IMR-90 (cell line): ENCODE data around the gene GIPR.

Experiments used
- BHLHE40 ChIP-seq: fragments of 150-350 bp; IDR thresholded peaks from 2 replicates; pipeline ENCODE4 v1.6.1; 2016; ENCODE audit warnings: mild to moderate bottlenecking, low read depth, low read length
- CEBPB ChIP-seq: IDR thresholded peaks from 2 replicates; pipeline ENCODE4 v1.6.1; 2012; ENCODE audit warnings: low read depth, low read length, improper control_type of control experiment
- CHD1 ChIP-seq: IDR thresholded peaks from 2 replicates; pipeline ENCODE4 v1.6.1; 2012; ENCODE audit warnings: low read depth, low read length, improper control_type of control experiment
- FOS ChIP-seq: fragments of 150-350 bp; IDR thresholded peaks from 2 replicates; pipeline ENCODE4 v1.6.1; 2016; ENCODE audit warnings: low read depth, low read length
- MAFK ChIP-seq: IDR thresholded peaks from 2 replicates; pipeline ENCODE4 v1.6.1; 2012; ENCODE audit warnings: low read depth, low read length, improper control_type of control experiment
- POLR2A ChIP-seq: IDR thresholded peaks from 2 replicates; pipeline ENCODE4 v1.6.1; 2012; ENCODE audit warnings: mild to moderate bottlenecking, low read depth, low read length
- RAD21 ChIP-seq: IDR thresholded peaks from 2 replicates; pipeline ENCODE4 v1.6.1; 2012; ENCODE audit warnings: low read length, improper control_type of control experiment
- RFX5 ChIP-seq: IDR thresholded peaks from 2 replicates; pipeline ENCODE4 v1.8.0; 2012; ENCODE audit warnings: low read depth, mild to moderate bottlenecking, low read length, moderate library complexity
- SMC3 ChIP-seq: fragments of 150-350 bp; IDR thresholded peaks from 2 replicates; pipeline ENCODE4 v1.6.1; 2016; ENCODE audit warnings: low read depth, mild to moderate bottlenecking, antibody characterized with exemption, low read length, moderate library complexity
- TF ChIP-seq, protein P1 (sequence below): conservative IDR thresholded peaks from 2 replicates; pipeline ENCODE4 v1.5.1; 2012; ENCODE audit warnings: mild to moderate bottlenecking, low read depth, low read length, improper control_type of control experiment
- TF ChIP-seq, protein P2 (sequence below): fragments of 150-350 bp; IDR thresholded peaks from 2 replicates; pipeline ENCODE4 v1.6.1; 2016; ENCODE audit warnings: low read depth, mild to moderate bottlenecking, low read length, moderate library complexity, borderline replicate concordance
- TF ChIP-seq, protein P3 (sequence below): fragments of 150-350 bp; IDR thresholded peaks from 2 replicates; pipeline ENCODE4 v1.6.1; 2017; ENCODE audit warnings: mild to moderate bottlenecking, antibody characterized with exemption, low read length, low read depth

DNA sequence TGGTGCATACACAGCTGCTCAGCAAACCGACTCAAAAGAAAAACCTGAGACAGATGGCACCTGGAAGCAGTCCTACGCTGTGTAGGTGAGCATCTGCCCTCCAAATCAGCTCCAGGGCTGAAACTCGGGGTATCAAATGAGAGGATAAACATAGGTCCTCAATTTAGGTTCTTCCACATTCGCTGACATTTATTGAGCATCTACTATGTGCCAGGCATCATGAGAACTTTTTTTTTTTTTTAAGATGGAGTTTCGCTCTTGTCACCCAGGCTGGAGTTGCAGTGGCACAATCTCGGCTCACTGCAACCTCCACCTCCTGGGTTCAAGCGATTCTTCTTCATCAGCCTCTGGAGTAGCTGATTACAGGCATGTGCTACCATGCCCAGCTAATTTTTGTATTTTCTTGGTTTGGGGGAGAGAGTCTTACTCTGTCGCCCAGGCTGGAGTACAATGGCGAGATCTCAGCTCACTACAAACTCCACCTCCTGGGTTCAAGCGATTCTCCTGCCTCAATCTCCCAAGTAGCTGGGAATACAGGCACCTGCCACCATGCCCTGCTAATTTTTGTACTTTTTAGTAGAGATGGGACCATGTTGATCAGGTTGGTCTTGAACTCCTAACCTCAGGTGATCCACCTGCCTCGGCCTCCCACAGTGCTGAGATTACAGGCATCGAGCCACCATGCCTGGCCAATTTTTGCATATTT, 37.8 kb downstream of the GIPR start:
- TF ChIP-seq, protein P1, sequence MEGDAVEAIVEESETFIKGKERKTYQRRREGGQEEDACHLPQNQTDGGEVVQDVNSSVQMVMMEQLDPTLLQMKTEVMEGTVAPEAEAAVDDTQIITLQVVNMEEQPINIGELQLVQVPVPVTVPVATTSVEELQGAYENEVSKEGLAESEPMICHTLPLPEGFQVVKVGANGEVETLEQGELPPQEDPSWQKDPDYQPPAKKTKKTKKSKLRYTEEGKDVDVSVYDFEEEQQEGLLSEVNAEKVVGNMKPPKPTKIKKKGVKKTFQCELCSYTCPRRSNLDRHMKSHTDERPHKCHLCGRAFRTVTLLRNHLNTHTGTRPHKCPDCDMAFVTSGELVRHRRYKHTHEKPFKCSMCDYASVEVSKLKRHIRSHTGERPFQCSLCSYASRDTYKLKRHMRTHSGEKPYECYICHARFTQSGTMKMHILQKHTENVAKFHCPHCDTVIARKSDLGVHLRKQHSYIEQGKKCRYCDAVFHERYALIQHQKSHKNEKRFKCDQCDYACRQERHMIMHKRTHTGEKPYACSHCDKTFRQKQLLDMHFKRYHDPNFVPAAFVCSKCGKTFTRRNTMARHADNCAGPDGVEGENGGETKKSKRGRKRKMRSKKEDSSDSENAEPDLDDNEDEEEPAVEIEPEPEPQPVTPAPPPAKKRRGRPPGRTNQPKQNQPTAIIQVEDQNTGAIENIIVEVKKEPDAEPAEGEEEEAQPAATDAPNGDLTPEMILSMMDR, result no peak
- TF ChIP-seq SMC3 (no peak), MAFK (no peak), RAD21 (no peak), POLR2A (no peak), RFX5 (no peak), BHLHE40 (no peak), CEBPB (no peak), CHD1 (no peak), FOS (no peak)
- TF ChIP-seq, protein P2, sequence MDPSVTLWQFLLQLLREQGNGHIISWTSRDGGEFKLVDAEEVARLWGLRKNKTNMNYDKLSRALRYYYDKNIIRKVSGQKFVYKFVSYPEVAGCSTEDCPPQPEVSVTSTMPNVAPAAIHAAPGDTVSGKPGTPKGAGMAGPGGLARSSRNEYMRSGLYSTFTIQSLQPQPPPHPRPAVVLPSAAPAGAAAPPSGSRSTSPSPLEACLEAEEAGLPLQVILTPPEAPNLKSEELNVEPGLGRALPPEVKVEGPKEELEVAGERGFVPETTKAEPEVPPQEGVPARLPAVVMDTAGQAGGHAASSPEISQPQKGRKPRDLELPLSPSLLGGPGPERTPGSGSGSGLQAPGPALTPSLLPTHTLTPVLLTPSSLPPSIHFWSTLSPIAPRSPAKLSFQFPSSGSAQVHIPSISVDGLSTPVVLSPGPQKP, result no peak
- TF ChIP-seq, protein P3, sequence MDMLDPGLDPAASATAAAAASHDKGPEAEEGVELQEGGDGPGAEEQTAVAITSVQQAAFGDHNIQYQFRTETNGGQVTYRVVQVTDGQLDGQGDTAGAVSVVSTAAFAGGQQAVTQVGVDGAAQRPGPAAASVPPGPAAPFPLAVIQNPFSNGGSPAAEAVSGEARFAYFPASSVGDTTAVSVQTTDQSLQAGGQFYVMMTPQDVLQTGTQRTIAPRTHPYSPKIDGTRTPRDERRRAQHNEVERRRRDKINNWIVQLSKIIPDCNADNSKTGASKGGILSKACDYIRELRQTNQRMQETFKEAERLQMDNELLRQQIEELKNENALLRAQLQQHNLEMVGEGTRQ, result no peak
